A549 (cell line): ENCODE measurements around the gene HUS1B. TPM values are rescaled to one million over a fixed set of nuclear protein-coding genes. Genes with fewer than 3 reads are reported as not detected.

ENCODE experiments used
- ATAC-seq, 2 experiments: fragments of 200-7000 bp in 1 of 2; fragments of >200 bp in 1 of 2; cut with Nextera tagmentation in 1 of 2; cut with Tn5 transposase in 1 of 2; 3 replicates each; pipeline versions ENCODE4 v1.8.0 to v1.9.1; 2018 to 2020; ENCODE audit warnings: mild to moderate bottlenecking in 1 of 2, moderate library complexity in 1 of 2
- CTCF ChIA-PET: fragments of 300-600 bp; sonication (Branson Sonifier 250); formaldehyde crosslinking; extraction: SDS; loops from one replicate; lab custom pipeline; 2021; ENCODE audit warnings: antibody characterized with exemption, inconsistent platforms; lab: Yijun Ruan, JAX
- POLR2A ChIA-PET: fragments of 350-600 bp; formaldehyde crosslinking; extraction: SDS; loops from one replicate; lab custom pipeline; 2021; ENCODE audit warnings: antibody characterized with exemption, inconsistent platforms; lab: Yijun Ruan, JAX
- DNase-seq, 2 experiments: peaks; one replicate each; pipeline versions ENCODE4 v3.0.0 to v3.0.0-alpha.2; 2011 to 2016; ENCODE audit warnings: low read depth in 1 of 2, low spot score in 1 of 2
- FAIRE-seq: peaks from 2 replicates; lab custom pipeline; 2011; peaks lifted over from hg19 to GRCh38; lab: Jason Lieb, UNC
- H3K27ac ChIP-seq, 2 experiments: fragments of >200 bp; sonication (Bioruptor Twin); formaldehyde crosslinking; 3 replicates each; pipeline ENCODE4 v1.5.1; 2016 to 2017
- H3K4me1 ChIP-seq: fragments of >200 bp; sonication (Bioruptor Twin); formaldehyde crosslinking; 3 replicates; pipeline ENCODE4 v1.6.1; 2016
- H3K4me2 ChIP-seq: fragments of >200 bp; sonication (Bioruptor Twin); formaldehyde crosslinking; 3 replicates; pipeline ENCODE4 v1.6.1; 2016
- H3K4me3 ChIP-seq: fragments of >200 bp; sonication (Bioruptor Twin); formaldehyde crosslinking; 3 replicates; pipeline ENCODE4 v1.5.1; 2016
- H3K9me3 ChIP-seq: fragments of >200 bp; sonication (Bioruptor Twin); formaldehyde crosslinking; 3 replicates; pipeline ENCODE4 v1.6.1; 2016
- BHLHE40 ChIP-seq: IDR thresholded peaks from 2 replicates; pipeline ENCODE4 v1.6.1; 2012; ENCODE audit warnings: low read depth, low read length, inconsistent platforms
- CEBPB ChIP-seq, 2 experiments: fragments of >200 bp in 1 of 2; sonication (Bioruptor Twin) in 1 of 2; formaldehyde crosslinking in 1 of 2; IDR thresholded peaks; 2 replicates each; pipeline ENCODE4 v1.6.1; 2012 to 2016
- CTCF ChIP-seq: fragments of >200 bp; sonication (Bioruptor Twin); formaldehyde crosslinking; IDR thresholded peaks from 3 replicates; pipeline ENCODE4 v1.5.1; 2016
- EHF ChIP-seq: fragments of 250-450 bp; sonication (Bioruptor Pico); IDR thresholded peaks from 2 replicates; pipeline ENCODE4 v1.5.0; 2020; ENCODE audit warnings: mild to moderate bottlenecking
- EHMT2 ChIP-seq: fragments of 200-600 bp; sonication (generic); IDR thresholded peaks from 2 replicates; pipeline ENCODE4 v1.6.1; 2016; ENCODE audit warnings: antibody characterized with exemption, low read depth, mild to moderate bottlenecking, moderate library complexity
- FOSB ChIP-seq: fragments of 250-450 bp; sonication (Bioruptor Pico); IDR thresholded peaks from 2 replicates; pipeline ENCODE4 v1.5.0; 2020; ENCODE audit warnings: mild to moderate bottlenecking, moderate library complexity
- FOSL2 ChIP-seq, 2 experiments: fragments of 450-650 bp in 1 of 2; fragments of >200 bp in 1 of 2; sonication (Bioruptor Twin) in 1 of 2; formaldehyde crosslinking; IDR thresholded peaks; 2 replicates each; pipeline versions ENCODE4 v1.5.0 to v1.6.1; 2016 to 2020; ENCODE audit warnings: mild to moderate bottlenecking in 1 of 2, moderate library complexity in 1 of 2
- HOXB13 ChIP-seq: fragments of 250-450 bp; sonication (Bioruptor Pico); IDR thresholded peaks from 2 replicates; pipeline ENCODE4 v1.5.0; 2020; ENCODE audit warnings: low read depth, mild to moderate bottlenecking, moderate library complexity
- JUN ChIP-seq, 2 experiments: fragments of >200 bp; sonication (Bioruptor Twin); formaldehyde crosslinking; IDR thresholded peaks; 2 replicates in 1 of 2; 3 replicates in 1 of 2; pipeline ENCODE4 v1.6.1; 2016 to 2017
- KDM1A ChIP-seq: fragments of 200-600 bp; sonication (generic); IDR thresholded peaks from 2 replicates; pipeline ENCODE4 v1.6.1; 2016; ENCODE audit warnings: low read depth, mild to moderate bottlenecking
- KDM5A ChIP-seq: fragments of 200-600 bp; sonication (generic); IDR thresholded peaks from 2 replicates; pipeline ENCODE4 v1.6.1; 2016; ENCODE audit warnings: antibody characterized with exemption, mild to moderate bottlenecking
- MYC ChIP-seq: IDR thresholded peaks from 2 replicates; pipeline ENCODE4 v1.6.1; 2012; ENCODE audit warnings: mild to moderate bottlenecking, inconsistent platforms, low read length, improper control_type of control experiment, borderline replicate concordance
- NPAS2 ChIP-seq: fragments of 250-450 bp; sonication (Bioruptor Pico); IDR thresholded peaks from 2 replicates; pipeline ENCODE4 v1.8.0; 2022; ENCODE audit warnings: mild to moderate bottlenecking, moderate library complexity, borderline replicate concordance
- POLR2A ChIP-seq: IDR thresholded peaks from 2 replicates; pipeline ENCODE4 v1.6.1; 2012; ENCODE audit warnings: mild to moderate bottlenecking, low read length
- RAD21 ChIP-seq, 2 experiments: fragments of >200 bp in 1 of 2; sonication (Bioruptor Twin) in 1 of 2; formaldehyde crosslinking in 1 of 2; IDR thresholded peaks in 1 of 2; conservative IDR thresholded peaks in 1 of 2; 2 replicates in 1 of 2; 3 replicates in 1 of 2; pipeline ENCODE4 v1.6.1; 2012 to 2018; ENCODE audit warnings: inconsistent platforms in 1 of 2
- RARB ChIP-seq: fragments of 250-450 bp; sonication (Bioruptor Pico); IDR thresholded peaks from 2 replicates; pipeline ENCODE4 v1.8.0; 2021; ENCODE audit warnings: mild to moderate bottlenecking, moderate library complexity
- RCOR1 ChIP-seq: fragments of 150-350 bp; IDR thresholded peaks from 2 replicates; pipeline ENCODE4 v1.6.1; 2014; ENCODE audit warnings: antibody characterized with exemption, low read length, low read depth
- RFX5 ChIP-seq: fragments of 450-650 bp; IDR thresholded peaks from 2 replicates; pipeline ENCODE4 v1.7.1; 2014; ENCODE audit warnings: antibody characterized with exemption, mild to moderate bottlenecking, moderate library complexity
- SMC3 ChIP-seq: fragments of >200 bp; sonication (Bioruptor Twin); formaldehyde crosslinking; IDR thresholded peaks from 3 replicates; pipeline ENCODE4 v1.6.1; 2018; ENCODE audit warnings: inconsistent platforms
- SREBF2 ChIP-seq: fragments of 450-650 bp; IDR thresholded peaks from 2 replicates; pipeline ENCODE4 v1.6.1; 2014; ENCODE audit warnings: mild to moderate bottlenecking, moderate library complexity
- TP53 ChIP-seq: fragments of 250-450 bp; sonication (Bioruptor Pico); IDR thresholded peaks from 2 replicates; pipeline ENCODE4 v1.5.0; 2021; ENCODE audit warnings: mild to moderate bottlenecking, moderate library complexity
- USF2 ChIP-seq: fragments of 450-650 bp; IDR thresholded peaks from 2 replicates; pipeline ENCODE4 v1.6.1; 2014; ENCODE audit warnings: antibody characterized with exemption
- ZC3H11A ChIP-seq: fragments of 450-650 bp; IDR thresholded peaks from 2 replicates; pipeline ENCODE4 v1.6.1; 2014; ENCODE audit warnings: antibody characterized with exemption, mild to moderate bottlenecking
- ZNF302 ChIP-seq: fragments of 250-450 bp; sonication (Bioruptor Pico); IDR thresholded peaks from 2 replicates; pipeline ENCODE4 v1.9.0; 2021; ENCODE audit warnings: inconsistent platforms, mild to moderate bottlenecking, moderate library complexity
- ZSCAN20 ChIP-seq: fragments of 250-450 bp; sonication (Bioruptor Pico); IDR thresholded peaks from 2 replicates; pipeline ENCODE4 v1.8.0; 2022; ENCODE audit warnings: mild to moderate bottlenecking, moderate library complexity
- WGBS: methylation state at CpG from one replicate; pipeline ENCODE4 v1.1.6; 2017; ENCODE audit errors: missing lambda C conversion rate; 5-methylcytosine and 5-hydroxymethylcytosine counted together
- polyA plus RNA-seq, 4 experiments: library from polyadenylated mRNA; depleted of rRNA in 3 of 4; stranded (reverse); fragments of >200 nt; fragmentation: RNase III in 1 of 4; extraction: RNeasy Plus Mini Kit Qiagen cat#74134 plus additional on column Dnase treatment in 1 of 4; gene quantifications; 2 replicates in 3 of 4; 3 replicates in 1 of 4; pipeline ENCODE4 v1.2.3, GENCODE V29; 2011 to 2017
- TF ChIP-seq, protein P1 (sequence below): fragments of 250-450 bp; sonication (Bioruptor Pico); IDR thresholded peaks from 2 replicates; pipeline ENCODE4 v1.5.0; 2021; ENCODE audit warnings: mild to moderate bottlenecking, moderate library complexity, borderline replicate concordance
- TF ChIP-seq, protein P2 (sequence below): fragments of 150-350 bp; IDR thresholded peaks from 2 replicates; pipeline ENCODE4 v1.6.1; 2014; ENCODE audit warnings: low read depth, mild to moderate bottlenecking, low read length

Gene HUS1B
- polyA plus RNA-seq, 2 of the 4 experiments (the other 2 are of a cell fraction): 0.17 to 0.25 TPM

DNA sequence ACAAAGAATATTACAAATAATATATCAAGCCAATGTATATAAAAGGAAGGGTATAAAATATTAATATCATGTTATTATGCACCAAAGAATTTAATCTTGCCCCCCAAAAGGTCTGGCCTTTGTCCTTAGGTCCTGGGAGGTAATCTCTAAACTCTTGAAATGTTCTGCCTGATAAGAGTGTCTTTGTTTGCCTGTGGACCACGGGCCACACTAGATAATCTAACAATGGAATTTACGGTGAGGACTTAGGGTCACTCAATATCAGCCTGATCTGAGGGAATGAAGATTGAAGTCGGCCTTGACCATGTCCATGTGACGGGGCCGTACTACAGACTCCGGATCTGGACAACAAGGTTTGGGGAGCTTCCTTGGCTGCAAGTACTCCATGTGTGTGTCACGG lies 42.9 kb downstream of the HUS1B start:
- ChIA-PET POLR2A (no interaction called here), CTCF (interaction anchor here (2.0 kb wide), 1 partner anchor 11 kb away, joined by 5 read pairs; no protein-coding TSS in a partner anchor)
- no peak overlapping the region for H3K4me2 ChIP-seq
- H3K27ac ChIP-seq: no peak overlapping the region
- no peak for ATAC-seq
- no peak for DNase-seq
- H3K9me3 ChIP-seq: no peaks in the 10 kb centered on the region
- FAIRE-seq: no peak
- no peaks in the 10 kb centered on the region for H3K4me1 ChIP-seq
- 90% methylated on average over 4 of the region's 7 CpGs for WGBS
- no peak for TF ChIP-seq ZSCAN20
- TF ChIP-seq KDM1A: no peak
- TF ChIP-seq CEBPB (IDR thresholded peaks at IDR 0.05): no peak
- TF ChIP-seq SREBF2: no peak
- TF ChIP-seq SMC3: no peak
- no peak for TF ChIP-seq RARB (CRISPR knock-in tag)
- no peak for TF ChIP-seq KDM5A
- TF ChIP-seq FOSL2 (IDR thresholded peaks at IDR 0.05): no peak
- no peak for TF ChIP-seq FOSL2 (CRISPR knock-in tag; IDR thresholded peaks at IDR 0.05)
- TF ChIP-seq USF2: no peak
- TF ChIP-seq POLR2A: no peak
- no peak for TF ChIP-seq JUN (IDR thresholded peaks at IDR 0.05)
- no peak for TF ChIP-seq HOXB13 (CRISPR knock-in tag)
- no peak for TF ChIP-seq BHLHE40
- TF ChIP-seq NPAS2 (CRISPR knock-in tag): no peak
- TF ChIP-seq EHF: no peak
- no peak for TF ChIP-seq RFX5
- TF ChIP-seq RCOR1: no peak
- no peak for TF ChIP-seq ZC3H11A
- no peak for TF ChIP-seq ZNF302 (CRISPR knock-in tag)
- TF ChIP-seq, protein P1, sequence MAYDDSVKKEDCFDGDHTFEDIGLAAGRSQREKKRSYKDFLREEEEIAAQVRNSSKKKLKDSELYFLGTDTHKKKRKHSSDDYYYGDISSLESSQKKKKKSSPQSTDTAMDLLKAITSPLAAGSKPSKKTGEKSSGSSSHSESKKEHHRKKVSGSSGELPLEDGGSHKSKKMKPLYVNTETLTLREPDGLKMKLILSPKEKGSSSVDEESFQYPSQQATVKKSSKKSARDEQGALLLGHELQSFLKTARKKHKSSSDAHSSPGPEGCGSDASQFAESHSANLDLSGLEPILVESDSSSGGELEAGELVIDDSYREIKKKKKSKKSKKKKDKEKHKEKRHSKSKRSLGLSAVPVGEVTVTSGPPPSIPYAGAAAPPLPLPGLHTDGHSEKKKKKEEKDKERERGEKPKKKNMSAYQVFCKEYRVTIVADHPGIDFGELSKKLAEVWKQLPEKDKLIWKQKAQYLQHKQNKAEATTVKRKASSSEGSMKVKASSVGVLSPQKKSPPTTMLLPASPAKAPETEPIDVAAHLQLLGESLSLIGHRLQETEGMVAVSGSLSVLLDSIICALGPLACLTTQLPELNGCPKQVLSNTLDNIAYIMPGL (CRISPR knock-in tag): no peak
- H3K4me3 ChIP-seq: no peak overlapping the region

GRCh38 chr6:611928-612327 lies 45.0 kb downstream of the HUS1B start:
- TF ChIP-seq ZC3H11A: no peak
- no peak for TF ChIP-seq JUN (IDR thresholded peaks at IDR 0.05)
- TF ChIP-seq FOSB (CRISPR knock-in tag): no peak
- TF ChIP-seq BHLHE40: no peak
- TF ChIP-seq RAD21 (conservative IDR thresholded peaks at IDR 0.05 in 1 of 2, IDR thresholded peaks at IDR 0.05 in 1 of 2): no peak
- TF ChIP-seq, protein P2, sequence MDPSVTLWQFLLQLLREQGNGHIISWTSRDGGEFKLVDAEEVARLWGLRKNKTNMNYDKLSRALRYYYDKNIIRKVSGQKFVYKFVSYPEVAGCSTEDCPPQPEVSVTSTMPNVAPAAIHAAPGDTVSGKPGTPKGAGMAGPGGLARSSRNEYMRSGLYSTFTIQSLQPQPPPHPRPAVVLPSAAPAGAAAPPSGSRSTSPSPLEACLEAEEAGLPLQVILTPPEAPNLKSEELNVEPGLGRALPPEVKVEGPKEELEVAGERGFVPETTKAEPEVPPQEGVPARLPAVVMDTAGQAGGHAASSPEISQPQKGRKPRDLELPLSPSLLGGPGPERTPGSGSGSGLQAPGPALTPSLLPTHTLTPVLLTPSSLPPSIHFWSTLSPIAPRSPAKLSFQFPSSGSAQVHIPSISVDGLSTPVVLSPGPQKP: no peak
- TF ChIP-seq CTCF: no peak
- no peak for TF ChIP-seq CEBPB (IDR thresholded peaks at IDR 0.05)
- TF ChIP-seq MYC: no peak
- no peak for TF ChIP-seq TP53
- TF ChIP-seq EHMT2: no peak
- TF ChIP-seq, all 56 proteins: peak for 0
- ChIA-PET POLR2A (no interaction called here), CTCF (interaction anchor here (0.7 kb wide), 1 partner anchor 19 kb away, joined by 3 read pairs; no protein-coding TSS in a partner anchor)
- H3K4me3 ChIP-seq: no peak overlapping the region
- ATAC-seq (no peak), FAIRE-seq (no peak), DNase-seq (no peak)
- H3K9me3 ChIP-seq: no peaks in the 10 kb centered on the region
- 55% methylated on average over 4 of the region's 4 CpGs for WGBS
- no peak overlapping the region for H3K27ac ChIP-seq
- no peaks in the 10 kb centered on the region for H3K4me1 ChIP-seq
- H3K4me2 ChIP-seq: no peak overlapping the region
